ENCODE data around the gene CPTP. TPM values are rescaled to one million over a fixed set of nuclear protein-coding genes. Genes with fewer than 3 reads are reported as not detected.

CPTP gene
- total RNA-seq, 2 experiments from 2014 or later, result 8.4 to 11.0 TPM

- POLR2A ChIA-PET, result interaction anchor here (3.2 kb wide), 1 partner anchor 11 kb away, joined by 9 read pairs; no protein-coding TSS in a partner anchor
- Mint-ChIP-seq H3K9me3 (no peaks in the 10 kb centered on the region), H3K36me3 (ENCODE audit: low read depth) (peaks cover 16% of the 10 kb centered on the region), H3K27ac (no peak overlapping the region), H3K4me1 (ENCODE audit: low read depth) (peaks cover 25% of the 10 kb centered on the region), H3K27me3 (no peaks in the 10 kb centered on the region), H3K4me3 (no peak overlapping the region)
- intact Hi-C loops (cut with micrococcal nuclease), result no loop called here
- ATAC-seq (no peak), DNase-seq (no peak)
- TF ChIP-seq CTCF (IDR thresholded peaks at IDR 0.05), result no peak
- CTCF ChIA-PET, result no interaction called here
Measured at GRCh38 chr1:1320666-1321448, 3.7 kb upstream of the CPTP start.

- H3K27ac Mint-ChIP-seq, result no peak overlapping the region
- peaks cover 14% of the 10 kb centered on the region for H3K36me3 Mint-ChIP-seq (ENCODE audit: low read depth)
- no peak for TF ChIP-seq CTCF (IDR thresholded peaks at IDR 0.05)
Measured at GRCh38 chr1:1321477-1321876, 3.1 kb upstream of the CPTP start.

GRCh38 chr1:1322418-1322817, 2.2 kb upstream of the CPTP start:
- H3K27me3 Mint-ChIP-seq, result no peaks in the 10 kb centered on the region
- H3K36me3 Mint-ChIP-seq (ENCODE audit: low read depth), result peaks cover 12% of the 10 kb centered on the region
- no peak for TF ChIP-seq CTCF (IDR thresholded peaks at IDR 0.05)
- ATAC-seq (no peak), DNase-seq (no peak)
- no peaks in the 10 kb centered on the region for H3K9me3 Mint-ChIP-seq
- ChIA-PET POLR2A (interaction anchor here (1.0 kb wide), 1 partner anchor 9 kb away, joined by 5 read pairs; no protein-coding TSS in a partner anchor), CTCF (no interaction called here)
- intact Hi-C loops (cut with micrococcal nuclease), result no loop called here
- H3K4me3 Mint-ChIP-seq, result peak overlapping the region; percentile 93
- H3K27ac Mint-ChIP-seq, result peak overlapping the region; percentile 63
- peaks cover 30% of the 10 kb centered on the region for H3K4me1 Mint-ChIP-seq (ENCODE audit: low read depth)

More at GRCh38 chr1:1321477-1321876, 3.1 kb upstream of the CPTP start:
- H3K4me1 Mint-ChIP-seq (ENCODE audit: low read depth), result peaks cover 30% of the 10 kb centered on the region
- H3K27me3 Mint-ChIP-seq, result no peaks in the 10 kb centered on the region
- ChIA-PET POLR2A (interaction anchor here (3.2 kb wide), 1 partner anchor 12 kb away, joined by 9 read pairs; no protein-coding TSS in a partner anchor), CTCF (no interaction called here)
- H3K4me3 Mint-ChIP-seq, result no peak overlapping the region
- ATAC-seq, result no peak
- intact Hi-C loops (cut with micrococcal nuclease), result no loop called here
- H3K9me3 Mint-ChIP-seq, result no peaks in the 10 kb centered on the region
- DNase-seq, result no peak

- Mint-ChIP-seq H3K36me3 (ENCODE audit: low read depth) (peaks cover 12% of the 10 kb centered on the region), H3K4me3 (peak overlapping the region; percentile 93), H3K9me3 (no peaks in the 10 kb centered on the region), H3K4me1 (ENCODE audit: low read depth) (peaks cover 30% of the 10 kb centered on the region), H3K27me3 (no peaks in the 10 kb centered on the region), H3K27ac (peak overlapping the region; percentile 91)
- ChIA-PET CTCF (no interaction called here), POLR2A (interaction anchor here (0.6 to 1.2 kb wide), 4 partner anchors 9 to 262 kb away, joined by 3 to 5 read pairs (median 3); no protein-coding TSS in a partner anchor)
- no peak for ATAC-seq
- TF ChIP-seq CTCF (IDR thresholded peaks at IDR 0.05), result no peak
- intact Hi-C loops (cut with micrococcal nuclease), result no loop called here
- no peak for DNase-seq
Measured at GRCh38 chr1:1322952-1323351, 1.6 kb upstream of the CPTP start.

GRCh38 chr1:1324084-1324523, 498 bp upstream of the CPTP start:
- peaks cover 12% of the 10 kb centered on the region for H3K36me3 Mint-ChIP-seq (ENCODE audit: low read depth)
- peak; percentile 35 for ATAC-seq
- no peak overlapping the region for H3K27ac Mint-ChIP-seq
- CTCF ChIA-PET, result no interaction called here
- no peaks in the 10 kb centered on the region for H3K27me3 Mint-ChIP-seq
- peaks cover 30% of the 10 kb centered on the region for H3K4me1 Mint-ChIP-seq (ENCODE audit: low read depth)
- intact Hi-C loops (cut with micrococcal nuclease), result no loop called here
- TF ChIP-seq CTCF (IDR thresholded peaks at IDR 0.05), result no peak
- DNase-seq, result no peak
- H3K4me3 Mint-ChIP-seq, result peak overlapping the region; percentile 77
- no peaks in the 10 kb centered on the region for H3K9me3 Mint-ChIP-seq
- POLR2A ChIA-PET, result interaction anchor here (0.6 kb wide), 1 partner anchor 10 kb away, joined by 4 read pairs; no protein-coding TSS in a partner anchor

All from activated CD8-positive, alpha-beta T cell treated with anti-CD3 and anti-CD28 coated beads for 36 hours (primary cell).